ENCODE data around the gene CRACDL.

DNA sequence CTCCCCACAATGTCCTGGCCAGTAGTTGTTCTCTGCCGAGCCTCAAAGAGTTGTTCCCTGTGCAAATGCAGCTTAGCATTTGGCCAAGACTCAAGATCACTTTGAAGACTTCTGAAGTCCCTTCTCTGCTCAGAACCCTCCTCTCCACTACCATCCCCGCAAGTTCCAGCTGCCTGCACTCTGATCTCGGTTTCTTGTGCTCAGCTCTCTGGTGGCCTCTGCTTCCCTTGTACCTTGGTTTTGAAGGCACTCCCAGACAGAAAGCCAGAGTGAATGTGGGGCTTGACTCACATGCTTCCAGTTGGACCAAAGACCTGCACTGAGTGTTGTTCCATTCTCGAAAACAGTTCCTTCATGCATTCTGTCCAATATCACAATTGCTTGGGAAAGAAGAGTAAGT, 28.6 kb downstream of the CRACDL start:
- TF ChIP-seq, protein P1, sequence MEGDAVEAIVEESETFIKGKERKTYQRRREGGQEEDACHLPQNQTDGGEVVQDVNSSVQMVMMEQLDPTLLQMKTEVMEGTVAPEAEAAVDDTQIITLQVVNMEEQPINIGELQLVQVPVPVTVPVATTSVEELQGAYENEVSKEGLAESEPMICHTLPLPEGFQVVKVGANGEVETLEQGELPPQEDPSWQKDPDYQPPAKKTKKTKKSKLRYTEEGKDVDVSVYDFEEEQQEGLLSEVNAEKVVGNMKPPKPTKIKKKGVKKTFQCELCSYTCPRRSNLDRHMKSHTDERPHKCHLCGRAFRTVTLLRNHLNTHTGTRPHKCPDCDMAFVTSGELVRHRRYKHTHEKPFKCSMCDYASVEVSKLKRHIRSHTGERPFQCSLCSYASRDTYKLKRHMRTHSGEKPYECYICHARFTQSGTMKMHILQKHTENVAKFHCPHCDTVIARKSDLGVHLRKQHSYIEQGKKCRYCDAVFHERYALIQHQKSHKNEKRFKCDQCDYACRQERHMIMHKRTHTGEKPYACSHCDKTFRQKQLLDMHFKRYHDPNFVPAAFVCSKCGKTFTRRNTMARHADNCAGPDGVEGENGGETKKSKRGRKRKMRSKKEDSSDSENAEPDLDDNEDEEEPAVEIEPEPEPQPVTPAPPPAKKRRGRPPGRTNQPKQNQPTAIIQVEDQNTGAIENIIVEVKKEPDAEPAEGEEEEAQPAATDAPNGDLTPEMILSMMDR (IDR thresholded peaks at IDR 0.05; ENCODE audit: extremely low read depth in 1 of 2, insufficient read depth in 1 of 2, low read depth in 1 of 2, low read length in 2 of 2): no peak
- TF ChIP-seq EZH2 (IDR thresholded peaks at IDR 0.05; ENCODE audit: borderline replicate concordance, low read depth, low read length, severe bottlenecking): no peak
- no peak for TF ChIP-seq POLR2A (IDR thresholded peaks at IDR 0.05; ENCODE audit: low read depth, low read length)
- TF ChIP-seq POLR2AphosphoS5 (IDR thresholded peaks at IDR 0.05; ENCODE audit: insufficient read depth, low read depth, low read length): no peak
- no peak for TF ChIP-seq GATA2 (IDR thresholded peaks at IDR 0.05; ENCODE audit: insufficient read depth, insufficient read length, low read depth, low read length)
- no peak for TF ChIP-seq JUN (IDR thresholded peaks at IDR 0.05; ENCODE audit: borderline replicate concordance, insufficient read depth, insufficient read length, low read depth)
- TF ChIP-seq, protein P2, sequence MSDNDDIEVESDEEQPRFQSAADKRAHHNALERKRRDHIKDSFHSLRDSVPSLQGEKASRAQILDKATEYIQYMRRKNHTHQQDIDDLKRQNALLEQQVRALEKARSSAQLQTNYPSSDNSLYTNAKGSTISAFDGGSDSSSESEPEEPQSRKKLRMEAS (IDR thresholded peaks at IDR 0.05; ENCODE audit: insufficient read depth, insufficient read length): no peak
